IMR-90 (cell line): ENCODE data around the gene ACOT12. TPM values are rescaled to one million over a fixed set of nuclear protein-coding genes. Genes with fewer than 3 reads are reported as not detected.

ENCODE experiments used
- ATAC-seq: fragments of 200-7000 bp; cut with Tn5 transposase; 2 replicates; pipeline ENCODE4 v1.9.1; 2020; ENCODE audit warnings: low read depth, mild to moderate bottlenecking, moderate library complexity
- BruUV-seq: library from RNA; stranded (reverse); fragments of 400-500 nt; replicated peaks from 2 replicates; lab custom pipeline; 2021; lab: Mats Ljungman, UMichigan
- CTCF ChIA-PET: fragments of 300-600 bp; formaldehyde crosslinking; extraction: SDS; loops from one replicate; lab custom pipeline; 2021; ENCODE audit warnings: antibody characterized with exemption; lab: Yijun Ruan, JAX
- POLR2A ChIA-PET: fragments of 300-600 bp; sonication (Branson Sonifier 250); formaldehyde crosslinking; loops from one replicate; lab custom pipeline; 2022; ENCODE audit warnings: antibody characterized with exemption; ENCODE audit not compliant: unreplicated experiment; lab: Charles Lee
- DNase-seq: peaks from one replicate; pipeline ENCODE4 v3.0.0; 2013
- H2AFZ ChIP-seq: replicated peaks from 2 replicates; pipeline ENCODE3; 2013; ENCODE audit warnings: low read length, mild to moderate bottlenecking; ENCODE audit not compliant: poor library complexity
- H2AK5ac ChIP-seq: 2 replicates; pipeline ENCODE4 v1.6.1; 2013; ENCODE audit warnings: low read depth, low read length, inconsistent platforms
- H2AK9ac ChIP-seq: replicated peaks from 2 replicates; pipeline ENCODE3; 2013; ENCODE audit warnings: mild to moderate bottlenecking, low read depth, low read length, moderate library complexity; ENCODE audit not compliant: poor library complexity
- H2BK120ac ChIP-seq: 2 replicates; pipeline ENCODE4 v1.6.1; 2013; ENCODE audit warnings: low read depth, low read length, inconsistent platforms
- H2BK15ac ChIP-seq: 3 replicates; pipeline ENCODE4 v1.6.1; 2013; ENCODE audit warnings: low read depth, low read length, inconsistent platforms
- H2BK20ac ChIP-seq: 2 replicates; pipeline ENCODE4 v1.6.1; 2013; ENCODE audit warnings: low read depth, mild to moderate bottlenecking, inconsistent platforms, low read length, moderate library complexity
- H2BK5ac ChIP-seq: 2 replicates; pipeline ENCODE4 v1.6.1; 2013; ENCODE audit warnings: mild to moderate bottlenecking, low read depth, low read length, inconsistent platforms; ENCODE audit not compliant: poor library complexity, severe bottlenecking
- H3K14ac ChIP-seq: replicated peaks from 2 replicates; pipeline ENCODE4 v1.6.1; 2013; ENCODE audit warnings: low read depth, low read length, inconsistent platforms
- H3K18ac ChIP-seq: 2 replicates; pipeline ENCODE4 v1.6.1; 2013; ENCODE audit warnings: low read depth, low read length, control low read depth
- H3K23ac ChIP-seq: 2 replicates; pipeline ENCODE4 v1.6.1; 2013; ENCODE audit warnings: low read depth, low read length, inconsistent platforms
- H3K27ac ChIP-seq: 2 replicates; pipeline ENCODE4 v1.5.1; 2013; ENCODE audit warnings: mild to moderate bottlenecking, control low read depth, low read length; ENCODE audit not compliant: insufficient read depth
- H3K27me3 ChIP-seq: 2 replicates; pipeline ENCODE4 v1.6.1; 2013; ENCODE audit warnings: low read length; ENCODE audit not compliant: control insufficient read depth, insufficient read depth
- H3K36me3 ChIP-seq: 2 replicates; pipeline ENCODE4 v1.6.1; 2013; ENCODE audit warnings: low read length, mixed read lengths; ENCODE audit not compliant: control insufficient read depth, insufficient read depth
- H3K4ac ChIP-seq: 2 replicates; pipeline ENCODE4 v1.6.1; 2013; ENCODE audit warnings: low read depth, low read length, inconsistent platforms
- H3K4me1 ChIP-seq: 2 replicates; pipeline ENCODE4 v1.6.1; 2013; ENCODE audit warnings: low read length, mixed read lengths; ENCODE audit not compliant: control insufficient read depth, insufficient read depth
- H3K4me2 ChIP-seq: 2 replicates; pipeline ENCODE4 v1.6.1; 2013; ENCODE audit warnings: low read depth, mild to moderate bottlenecking, control low read depth, low read length, moderate library complexity
- H3K4me3 ChIP-seq: 2 replicates; pipeline ENCODE4 v1.5.1; 2013; ENCODE audit warnings: low read depth, mild to moderate bottlenecking, control low read depth, low read length, moderate library complexity; ENCODE audit not compliant: insufficient read depth
- H3K56ac ChIP-seq: 2 replicates; pipeline ENCODE4 v1.6.1; 2013; ENCODE audit warnings: low read length, inconsistent platforms; ENCODE audit not compliant: insufficient read depth; ENCODE audit errors: extremely low read depth
- H3K79me1 ChIP-seq, 2 experiments: 2 replicates each; pipeline ENCODE4 v1.6.1; 2013; ENCODE audit warnings: low read length in 2 of 2, inconsistent platforms in 1 of 2, low read depth in 1 of 2
- H3K9ac ChIP-seq: 2 replicates; pipeline ENCODE4 v1.6.1; 2013; ENCODE audit warnings: low read depth, low read length, control low read depth
- H3K9me1 ChIP-seq: 2 replicates; pipeline ENCODE4 v1.6.1; 2013; ENCODE audit warnings: low read length, inconsistent platforms; ENCODE audit not compliant: insufficient read depth
- H3K9me3 ChIP-seq: 2 replicates; pipeline ENCODE4 v1.6.1; 2013; ENCODE audit warnings: low read length; ENCODE audit not compliant: control insufficient read depth, insufficient read depth
- H4K20me1 ChIP-seq: 2 replicates; pipeline ENCODE4 v1.6.1; 2013; ENCODE audit warnings: low read length, inconsistent platforms; ENCODE audit not compliant: insufficient read depth
- H4K5ac ChIP-seq: 2 replicates; pipeline ENCODE4 v1.6.1; 2013; ENCODE audit warnings: mild to moderate bottlenecking, low read depth, low read length, control low read depth
- H4K8ac ChIP-seq, 2 experiments: 2 replicates each; pipeline ENCODE4 v1.6.1; 2013; ENCODE audit warnings: low read depth in 2 of 2, low read length in 2 of 2, control low read depth in 1 of 2, inconsistent platforms in 1 of 2
- H4K91ac ChIP-seq: 2 replicates; pipeline ENCODE4 v1.6.1; 2013; ENCODE audit warnings: low read depth, low read length, inconsistent platforms; ENCODE audit not compliant: insufficient read depth
- BHLHE40 ChIP-seq: fragments of 150-350 bp; IDR thresholded peaks from 2 replicates; pipeline ENCODE4 v1.6.1; 2016; ENCODE audit warnings: mild to moderate bottlenecking, low read depth, low read length
- NFE2L2 ChIP-seq: fragments of 150-350 bp; IDR thresholded peaks from 2 replicates; pipeline ENCODE4 v1.6.1; 2016; ENCODE audit warnings: low read depth, mild to moderate bottlenecking, low read length
- POLR2A ChIP-seq: IDR thresholded peaks from 2 replicates; pipeline ENCODE4 v1.6.1; 2012; ENCODE audit warnings: mild to moderate bottlenecking, low read depth, low read length
- WGBS, 2 experiments: methylation state at CpG; one replicate each; pipeline versions ENCODE4 v1.1.5 to v1.1.7; 2013; ENCODE audit warnings: missing lambda C conversion rate in 2 of 2; ENCODE audit not compliant: insufficient read length in 1 of 2; ENCODE audit errors: extremely low coverage in 2 of 2; 5-methylcytosine and 5-hydroxymethylcytosine counted together
- dilution Hi-C: fragments of 300-500 bp; cut with HindIII; formaldehyde crosslinking; loops from one replicate; pipeline ENCODE4 v1.14.3; 2018; ENCODE audit warnings: low sequenced_read_pairs; ENCODE audit not compliant: unreplicated experiment
- in situ Hi-C: fragments of 300-500 bp; cut with MboI; formaldehyde crosslinking; loops from 3 replicates; pipeline ENCODE4 v1.14.3; 2019; ENCODE audit warnings: low sequenced_read_pairs, inconsistent platforms, mixed read lengths
- intact Hi-C: fragments of 100-400 bp; cut with micrococcal nuclease; formaldehyde crosslinking; loops from 2 replicates; pipeline ENCODE4 v1.10.0; 2022
- polyA plus RNA-seq, 3 experiments: library from polyadenylated mRNA; depleted of rRNA; stranded (reverse); fragments of >200 nt; gene quantifications; 2 replicates each; pipeline ENCODE4 v1.2.3, GENCODE V29; 2012; ENCODE audit warnings: low replicate concordance in 1 of 3
- total RNA-seq: library from RNA; depleted of rRNA; stranded (reverse); fragments of >200 nt; gene quantifications from 2 replicates; pipeline ENCODE4 v1.2.3, GENCODE V29; 2012
- TF ChIP-seq, protein P1 (sequence below): fragments of 150-350 bp; IDR thresholded peaks from 2 replicates; pipeline ENCODE4 v1.6.1; 2016; ENCODE audit warnings: low read depth, mild to moderate bottlenecking, low read length, moderate library complexity, borderline replicate concordance

ACOT12 gene
- total and polyA plus RNA-seq, 2 of the 4 experiments (the other 2 are of a cell fraction) = not detected

DNA sequence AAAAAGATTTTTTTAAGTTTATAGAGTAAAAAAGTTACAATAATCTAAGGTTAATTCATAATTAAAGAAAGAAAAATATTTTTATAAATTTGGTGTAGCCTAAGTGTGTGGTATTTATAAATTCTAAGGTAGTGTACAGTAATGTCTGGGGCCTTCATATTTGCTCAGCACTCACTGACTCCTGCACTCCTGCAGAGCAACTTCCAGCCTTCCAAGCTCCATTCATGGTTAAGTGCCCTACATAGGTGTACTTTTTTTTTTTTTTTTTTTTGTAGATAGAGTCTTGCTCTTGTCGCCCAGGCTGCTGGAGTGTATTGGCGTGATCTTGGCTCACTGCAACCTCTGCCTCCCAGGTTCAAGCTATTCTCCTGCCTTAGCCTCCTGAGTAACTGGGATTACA, 10.1 kb downstream of the ACOT12 start:
- CTCF ChIA-PET = interaction anchor here (1.7 kb wide), 1 partner anchor 10 kb away, joined by 4 read pairs; the partner anchor contains the start of gene ACOT12
- Histone ChIP-seq H4K91ac (no peak overlapping the region), H3K9me3 (no peaks in the 10 kb centered on the region), H4K5ac (no peak overlapping the region), H3K9me1 (no peaks in the 10 kb centered on the region), H2BK20ac (no peak overlapping the region), H4K8ac (no peak overlapping the region), H3K4me2 (no peak overlapping the region), H2BK120ac (no peak overlapping the region), H3K79me1 (no peaks in the 10 kb centered on the region), H3K23ac (no peak overlapping the region), H3K14ac (no peak overlapping the region), H2AK9ac (no peak overlapping the region), H2BK5ac (no peak overlapping the region), H2AFZ (no peak overlapping the region), H3K36me3 (no peaks in the 10 kb centered on the region), H3K27ac (no peak overlapping the region), H3K56ac (no peak overlapping the region), H3K4me3 (no peak overlapping the region), H3K18ac (no peak overlapping the region), H3K4ac (no peak overlapping the region), H3K27me3 (no peaks in the 10 kb centered on the region), H2BK15ac (no peak overlapping the region), H4K20me1 (no peaks in the 10 kb centered on the region), H3K4me1 (no peaks in the 10 kb centered on the region), H2AK5ac (no peak overlapping the region), H3K9ac (no peak overlapping the region)
- DNase-seq = no peak
- dilution Hi-C loops = no loop called here
- no TSS peak for BruUV-seq
- WGBS, 2 experiments = no CpG with 5 or more reads among the region's 2 CpGs
- no peak for TF ChIP-seq POLR2A
- TF ChIP-seq, protein P1, sequence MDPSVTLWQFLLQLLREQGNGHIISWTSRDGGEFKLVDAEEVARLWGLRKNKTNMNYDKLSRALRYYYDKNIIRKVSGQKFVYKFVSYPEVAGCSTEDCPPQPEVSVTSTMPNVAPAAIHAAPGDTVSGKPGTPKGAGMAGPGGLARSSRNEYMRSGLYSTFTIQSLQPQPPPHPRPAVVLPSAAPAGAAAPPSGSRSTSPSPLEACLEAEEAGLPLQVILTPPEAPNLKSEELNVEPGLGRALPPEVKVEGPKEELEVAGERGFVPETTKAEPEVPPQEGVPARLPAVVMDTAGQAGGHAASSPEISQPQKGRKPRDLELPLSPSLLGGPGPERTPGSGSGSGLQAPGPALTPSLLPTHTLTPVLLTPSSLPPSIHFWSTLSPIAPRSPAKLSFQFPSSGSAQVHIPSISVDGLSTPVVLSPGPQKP = no peak
- no peak for TF ChIP-seq NFE2L2
- TF ChIP-seq BHLHE40 = no peak
- POLR2A ChIA-PET = interaction anchor here (0.6 kb wide), 1 partner anchor 30 kb away, joined by 3 read pairs; no protein-coding TSS in a partner anchor
- in situ Hi-C loops = no loop called here
- intact Hi-C loops = no loop called here
- ATAC-seq = no peak
